NCI-H187 (cell line): ENCODE data around the gene VWA3B.
"Not testable (repeated sequence)": the region's sequence is repeated elsewhere in the genome, so short reads cannot be mapped to it uniquely, and the experiment has no call there.

Source experiments
- DNase-seq, 2 experiments: peaks; one replicate each; lab custom pipeline; 2025; lab: John Stamatoyannopoulos, UW

VWA3B gene

DNA sequence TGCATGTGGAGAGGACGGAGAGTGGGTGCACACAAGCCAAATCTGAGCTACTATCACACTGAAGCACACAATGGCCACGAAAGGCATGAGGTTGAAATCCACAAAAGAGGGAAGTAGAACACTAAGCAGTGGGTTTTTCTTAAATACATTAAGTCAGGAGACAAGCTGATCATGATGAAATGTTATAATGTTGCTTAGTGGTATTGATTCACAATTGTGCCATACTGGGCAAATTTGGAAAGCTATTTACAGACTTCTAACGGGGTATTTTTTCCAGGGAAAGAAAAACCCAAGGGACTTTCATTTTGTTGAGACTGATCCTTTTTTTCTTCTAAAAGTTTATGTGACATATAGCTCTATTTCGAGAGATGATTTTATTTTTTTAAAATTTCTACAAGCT lies 158.5 kb downstream of the VWA3B start:
- no peak for DNase-seq

DNA sequence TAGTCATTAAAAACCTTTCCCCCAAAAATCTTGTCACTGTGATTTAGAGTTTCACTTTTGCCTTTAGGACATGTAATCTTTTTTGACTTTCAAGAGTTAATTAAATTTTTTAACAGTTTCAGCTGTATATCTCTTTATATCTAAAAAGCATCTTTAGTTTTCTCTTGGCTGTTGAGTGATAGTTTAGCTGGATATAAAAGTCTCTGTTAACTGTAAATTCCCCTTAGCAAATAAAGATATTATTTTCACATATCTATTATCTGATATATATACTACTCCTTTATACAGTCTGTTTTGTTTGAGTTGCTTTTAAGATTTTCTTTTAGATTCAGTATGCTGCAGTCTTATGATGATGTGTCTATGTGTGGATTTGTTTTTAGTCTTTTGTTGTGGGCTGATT lies 160.4 kb downstream of the VWA3B start:
- DNase-seq: no peak

DNA sequence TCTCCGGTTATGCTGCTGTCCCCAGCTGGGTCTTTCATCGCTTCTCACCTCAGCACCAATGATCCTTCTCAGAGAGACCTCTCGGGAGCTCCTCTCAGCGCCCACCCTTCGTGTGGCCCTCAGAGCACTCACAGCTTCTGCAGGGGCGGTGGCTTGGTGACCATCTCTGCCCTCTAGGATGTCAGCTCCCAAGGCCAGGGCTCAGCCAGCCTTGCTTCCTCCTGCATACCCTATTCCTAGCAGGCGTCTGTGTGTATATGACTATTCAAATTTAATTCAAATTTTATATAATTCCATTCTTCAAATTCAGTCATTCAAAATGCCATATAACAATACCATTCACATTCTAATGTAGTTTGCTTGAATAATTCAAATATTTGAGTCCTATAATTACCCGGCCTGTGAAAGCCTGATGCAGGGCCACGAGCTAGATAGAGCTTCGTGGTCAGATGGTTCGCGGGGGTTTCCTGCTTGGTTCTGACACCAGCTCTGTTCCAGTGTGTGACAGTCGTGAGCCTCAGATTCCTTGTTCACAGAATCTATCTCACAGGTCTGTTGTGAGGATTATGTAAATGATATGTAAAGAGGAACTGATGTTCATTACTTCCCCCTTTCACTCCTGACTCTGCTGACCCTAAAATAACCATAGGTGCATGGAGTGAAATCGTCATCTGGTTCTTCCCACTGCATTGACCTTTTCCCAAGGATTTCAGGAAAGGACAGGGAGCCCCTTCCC lies 165.2 kb downstream of the VWA3B start:
- no peak for DNase-seq

DNA sequence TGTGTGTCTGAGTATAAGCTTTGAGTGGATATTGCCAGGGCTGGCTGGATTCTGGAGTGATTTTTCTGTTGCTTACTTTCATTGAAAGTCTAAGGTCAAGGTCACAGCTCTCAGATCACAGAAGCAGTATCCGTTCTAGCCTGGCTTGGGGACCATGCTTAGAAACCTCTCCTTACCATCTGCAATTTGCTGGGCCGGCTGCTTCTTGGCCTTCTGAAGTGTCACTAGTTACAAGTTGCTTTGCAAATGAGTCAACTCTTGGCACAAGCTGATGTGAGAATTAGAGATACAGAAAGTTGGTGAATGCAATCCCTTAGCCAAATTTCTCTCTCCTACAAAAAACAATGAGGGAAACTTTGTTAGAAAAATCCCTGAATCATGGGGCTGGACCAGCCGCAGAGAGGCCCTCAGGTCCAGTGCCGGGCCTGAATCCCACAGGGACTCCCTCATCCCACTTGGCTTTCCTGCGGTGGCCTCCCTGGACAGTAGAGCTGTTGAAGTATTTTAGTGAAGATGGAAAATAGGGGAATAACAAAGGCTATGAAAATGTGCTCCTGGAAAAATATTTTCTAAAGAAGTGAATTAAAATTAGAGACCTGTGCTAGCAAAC lies 166.6 kb downstream of the VWA3B start:
- no peak for DNase-seq

DNA sequence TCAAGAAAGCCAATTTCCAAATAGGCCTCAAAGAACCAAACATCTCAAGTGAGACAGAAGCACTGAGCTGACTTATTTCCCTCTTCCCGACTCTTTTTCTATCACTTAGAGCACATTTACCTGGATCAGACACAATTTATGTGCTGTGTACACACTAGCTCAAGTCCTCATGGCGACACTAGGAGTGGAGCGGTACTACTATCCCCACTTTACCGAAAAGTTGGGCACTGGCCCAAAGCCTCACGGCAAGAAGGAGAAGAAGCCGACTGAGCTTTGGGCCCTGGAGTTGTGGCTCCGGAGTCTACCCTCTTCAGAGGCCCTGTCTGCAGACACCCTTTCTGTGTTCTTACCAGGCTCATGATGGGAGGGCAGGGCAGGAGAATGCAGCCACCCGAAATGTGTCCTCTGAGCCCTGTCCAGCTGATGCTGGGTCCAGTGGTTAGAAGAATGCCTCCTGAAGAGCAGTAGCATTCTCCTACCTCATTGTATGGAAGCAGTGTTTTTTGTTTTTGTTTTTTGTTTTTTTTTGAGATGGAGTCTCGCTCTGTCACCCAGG lies 167.6 kb downstream of the VWA3B start:
- DNase-seq: no peak

DNA sequence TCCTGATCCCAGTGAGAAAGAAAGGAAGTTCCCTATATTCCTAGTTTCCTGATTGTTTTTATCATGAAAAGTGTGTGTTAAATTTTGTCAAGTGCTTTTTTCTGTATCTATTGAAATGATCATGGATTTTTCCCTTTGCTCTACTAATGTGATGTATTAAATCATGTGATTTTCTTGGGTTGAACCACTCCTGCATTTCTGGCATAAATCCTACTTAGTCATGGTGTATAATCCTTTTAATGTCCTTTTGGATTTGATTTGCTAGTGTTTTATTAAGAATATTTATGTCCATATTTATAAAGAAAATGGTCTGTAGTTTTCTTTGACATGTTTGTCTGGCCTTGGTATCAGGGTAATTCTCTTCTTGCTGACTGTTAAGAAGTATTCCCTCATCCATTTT lies 171.9 kb downstream of the VWA3B start:
- DNase-seq: no peak

DNA sequence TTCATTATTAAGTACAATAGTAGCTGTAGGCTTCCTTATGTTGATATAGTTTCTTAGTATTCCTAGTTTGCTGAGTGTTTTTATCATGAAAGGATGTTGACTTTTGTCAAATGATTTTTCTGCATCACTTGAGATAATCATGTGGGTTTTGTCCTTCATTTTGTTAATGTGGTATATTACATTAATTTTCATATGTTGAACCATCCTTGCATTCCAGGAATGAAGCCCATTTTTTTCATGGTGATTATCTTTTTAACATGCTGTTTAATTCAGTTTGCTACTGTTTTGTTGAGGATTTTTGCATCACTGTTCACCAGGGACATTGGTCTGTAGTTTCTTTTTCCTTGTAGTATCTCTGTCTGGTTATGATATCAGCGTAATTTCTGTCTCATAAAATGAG lies 176.4 kb downstream of the VWA3B start:
- no peak for DNase-seq

DNA sequence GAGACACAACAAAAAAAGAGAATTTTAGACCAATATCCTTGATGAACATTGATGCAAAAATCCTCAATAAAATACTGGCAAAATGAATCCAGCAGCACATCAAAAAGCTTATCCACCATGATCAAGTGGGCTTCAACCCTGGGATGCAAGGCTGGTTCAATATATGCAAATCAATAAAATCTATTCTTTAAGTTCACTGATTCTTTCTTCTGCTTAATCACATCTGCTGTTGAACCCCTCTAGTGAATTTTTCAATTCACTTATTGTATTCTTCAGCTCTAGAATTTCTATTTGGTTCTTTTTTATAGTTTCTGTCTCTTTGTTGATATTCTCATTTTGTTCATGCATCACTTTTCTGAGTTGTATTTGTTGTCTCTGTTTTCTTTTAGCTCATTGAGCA lies 181.3 kb downstream of the VWA3B start:
- not testable (repeated sequence) for DNase-seq

DNA sequence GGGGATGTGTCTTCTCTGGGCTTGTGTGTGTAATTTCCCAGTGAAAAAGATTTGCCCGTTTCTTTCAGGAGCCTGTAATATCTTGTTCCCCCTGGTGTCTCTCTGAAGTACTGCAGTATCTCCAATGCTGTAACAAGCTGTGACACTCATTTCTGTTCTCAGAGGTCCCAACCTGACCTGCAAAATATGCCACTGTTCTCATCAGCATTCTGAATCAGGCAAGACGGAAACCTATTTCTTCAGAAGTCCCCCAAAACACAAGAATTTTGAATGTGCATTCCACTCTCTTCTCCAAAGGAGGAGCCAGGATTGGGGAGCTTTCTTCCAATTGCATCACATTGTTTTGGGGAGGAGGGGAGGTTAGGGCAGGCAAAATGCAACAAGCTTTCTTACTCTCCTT lies 182.3 kb downstream of the VWA3B start:
- DNase-seq: no peak

DNA sequence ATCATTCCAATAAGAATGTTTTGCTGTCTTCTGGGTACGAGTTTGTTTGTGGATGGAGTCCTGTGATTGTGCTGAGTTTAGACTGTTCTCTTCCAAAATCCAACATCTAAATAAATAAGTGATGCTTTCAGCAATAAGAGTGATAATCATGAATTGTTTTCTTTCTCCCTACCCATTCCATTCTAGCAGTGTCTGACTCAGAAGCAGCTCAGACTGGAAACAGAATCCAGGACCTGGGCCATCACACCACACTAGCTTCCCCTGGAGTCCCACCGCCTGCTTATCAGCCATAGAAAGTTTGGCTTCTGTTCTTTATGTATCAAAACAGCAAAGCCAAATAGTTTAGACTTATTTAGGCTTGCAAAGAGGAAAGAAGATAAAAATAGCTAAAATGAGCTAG lies 182.9 kb downstream of the VWA3B start:
- DNase-seq: no peak

DNA sequence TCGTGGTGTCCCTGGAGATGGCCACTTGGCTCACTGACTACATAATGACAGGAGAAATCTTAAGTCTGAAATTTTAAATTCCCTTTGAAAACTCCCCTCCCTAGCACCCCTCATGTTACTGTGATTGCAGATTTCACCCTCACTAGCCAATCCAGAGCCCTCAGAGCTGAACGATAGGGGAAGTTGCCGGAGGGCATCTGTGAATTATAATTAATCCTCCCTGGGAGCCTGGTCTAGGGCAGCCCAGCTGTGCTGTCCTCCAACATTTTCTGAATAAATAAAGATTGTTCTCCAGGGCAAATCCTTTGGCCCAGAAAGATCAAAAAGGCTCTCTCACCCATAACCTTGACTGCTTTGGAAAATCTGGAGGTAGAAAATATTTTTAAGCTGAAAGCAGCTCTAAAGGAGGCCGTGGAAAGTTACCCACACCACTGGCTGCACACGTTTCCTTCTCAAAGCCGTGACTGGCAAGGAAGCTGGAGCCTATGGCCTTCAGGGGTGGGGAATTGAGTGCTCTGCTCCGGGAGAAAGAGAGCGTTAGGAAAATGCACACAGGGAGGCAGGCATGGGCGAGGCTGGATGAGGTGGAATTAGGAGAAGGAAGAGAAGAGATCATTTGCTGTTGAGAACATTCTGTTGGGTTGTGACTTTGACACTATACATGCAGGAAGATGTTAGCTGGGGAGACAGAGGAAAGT lies 190.3 kb downstream of the VWA3B start:
- no peak for DNase-seq

DNA sequence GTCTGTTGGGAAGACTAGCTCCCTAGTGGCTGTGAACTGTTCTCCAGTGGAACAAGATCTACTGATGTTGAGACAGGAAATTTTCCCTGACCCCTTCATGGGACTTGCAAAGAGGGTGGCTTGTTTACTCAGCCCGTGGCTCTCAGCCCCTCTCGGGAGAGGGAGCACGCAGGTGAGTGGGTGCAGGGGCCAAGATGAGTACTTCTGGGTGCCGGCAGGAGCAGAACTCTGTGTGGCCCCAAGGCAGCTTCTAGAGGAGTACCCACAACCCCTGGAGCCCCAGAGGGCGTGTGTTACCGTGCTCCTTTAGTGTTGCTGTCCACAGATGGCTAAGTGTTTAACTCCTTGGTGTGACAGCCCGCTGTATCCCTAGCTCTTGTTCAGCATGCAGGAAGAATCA lies 191.1 kb downstream of the VWA3B start:
- no peak for DNase-seq

DNA sequence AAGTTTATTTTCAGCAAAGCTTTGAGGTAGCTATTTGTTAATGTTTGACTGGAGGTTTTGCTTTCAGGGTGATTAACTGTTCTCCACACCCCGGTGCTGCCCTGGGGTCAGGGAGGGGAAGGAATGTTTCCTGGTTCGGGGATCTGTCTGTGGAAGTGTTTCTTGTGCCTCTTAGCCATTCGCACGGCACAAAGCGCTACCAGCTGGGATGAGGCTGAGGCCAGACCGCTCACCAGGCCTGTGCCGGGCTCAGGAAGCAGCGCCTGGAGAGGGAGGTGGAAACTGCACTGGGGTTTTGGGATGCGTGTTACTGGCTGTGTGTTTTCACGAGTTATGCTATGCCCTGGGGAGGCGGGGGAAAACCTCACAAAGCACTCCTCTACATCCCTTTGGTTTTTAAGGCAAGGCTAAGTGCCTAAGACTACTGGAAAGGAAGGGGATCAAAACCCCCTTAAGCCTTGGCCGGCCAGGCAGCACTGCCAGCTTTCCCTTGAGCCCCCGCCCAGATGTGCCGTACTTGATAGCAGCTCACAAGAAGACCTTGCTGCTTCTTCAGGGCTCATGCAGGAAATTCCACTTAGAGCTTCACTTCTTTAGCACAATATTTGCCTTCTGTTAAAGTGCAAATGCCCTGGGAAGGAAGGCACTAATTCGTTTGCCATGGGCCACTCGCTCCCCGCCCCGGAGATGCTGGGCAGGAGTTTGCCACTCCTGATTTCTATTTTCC lies 193.6 kb downstream of the VWA3B start:
- DNase-seq: no peak

DNA sequence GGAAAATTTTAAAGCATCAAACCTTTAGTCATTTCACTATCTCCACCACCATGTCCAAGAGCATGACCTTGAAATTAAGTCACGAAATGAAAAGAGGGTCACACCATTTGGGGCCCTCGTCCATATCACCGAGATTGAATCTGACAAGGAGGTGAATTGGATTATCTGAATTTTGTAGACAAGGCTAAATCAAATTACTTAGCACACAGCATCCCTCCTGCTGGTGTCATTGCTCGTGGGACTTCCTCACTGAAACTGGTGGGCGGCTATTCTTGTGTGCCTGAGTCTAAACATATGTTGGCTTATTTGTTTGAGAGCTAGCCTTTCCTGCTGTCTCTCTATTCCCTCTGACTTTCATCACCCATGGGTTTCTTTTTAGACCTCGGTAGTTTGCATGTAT lies 194.6 kb downstream of the VWA3B start:
- DNase-seq: no peak

DNA sequence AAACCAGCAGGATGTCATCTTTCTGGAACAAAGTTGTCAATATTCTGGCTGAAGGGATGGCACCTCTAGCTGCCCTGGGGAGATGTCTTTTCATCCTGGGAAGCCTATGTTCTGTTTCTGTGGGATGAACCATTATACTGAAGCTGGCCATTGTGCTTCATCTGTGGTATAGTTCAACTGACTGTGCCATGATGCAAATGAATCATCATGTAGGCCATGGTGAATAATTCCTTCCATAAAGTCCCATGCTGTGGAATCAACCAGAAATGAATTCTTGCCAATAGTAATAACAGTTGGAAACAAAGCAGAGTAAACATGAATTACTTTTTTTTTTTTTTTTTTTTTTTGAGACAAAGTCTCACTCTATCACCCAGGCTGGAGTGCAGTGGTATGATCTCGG lies 195.1 kb downstream of the VWA3B start:
- no peak for DNase-seq

DNA sequence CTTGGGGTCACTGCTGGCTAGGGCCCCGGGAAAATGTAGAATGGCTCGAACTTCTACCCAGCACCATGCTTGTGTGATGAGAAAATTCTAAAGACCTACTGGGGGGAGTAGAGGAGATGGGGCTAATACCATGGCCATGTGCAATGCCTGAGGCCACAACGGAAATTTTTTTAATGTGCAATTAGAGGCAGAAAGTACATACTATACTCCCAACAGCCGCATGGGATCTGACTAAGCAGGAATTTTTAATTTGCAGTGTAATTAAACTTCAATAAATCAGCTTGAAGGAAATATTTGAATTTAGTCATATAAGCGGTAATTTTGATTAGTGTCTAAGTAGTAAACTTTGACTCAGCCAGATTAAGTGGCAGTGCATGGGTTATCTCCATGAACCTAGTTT lies 206.1 kb downstream of the VWA3B start:
- DNase-seq: no peak

DNA sequence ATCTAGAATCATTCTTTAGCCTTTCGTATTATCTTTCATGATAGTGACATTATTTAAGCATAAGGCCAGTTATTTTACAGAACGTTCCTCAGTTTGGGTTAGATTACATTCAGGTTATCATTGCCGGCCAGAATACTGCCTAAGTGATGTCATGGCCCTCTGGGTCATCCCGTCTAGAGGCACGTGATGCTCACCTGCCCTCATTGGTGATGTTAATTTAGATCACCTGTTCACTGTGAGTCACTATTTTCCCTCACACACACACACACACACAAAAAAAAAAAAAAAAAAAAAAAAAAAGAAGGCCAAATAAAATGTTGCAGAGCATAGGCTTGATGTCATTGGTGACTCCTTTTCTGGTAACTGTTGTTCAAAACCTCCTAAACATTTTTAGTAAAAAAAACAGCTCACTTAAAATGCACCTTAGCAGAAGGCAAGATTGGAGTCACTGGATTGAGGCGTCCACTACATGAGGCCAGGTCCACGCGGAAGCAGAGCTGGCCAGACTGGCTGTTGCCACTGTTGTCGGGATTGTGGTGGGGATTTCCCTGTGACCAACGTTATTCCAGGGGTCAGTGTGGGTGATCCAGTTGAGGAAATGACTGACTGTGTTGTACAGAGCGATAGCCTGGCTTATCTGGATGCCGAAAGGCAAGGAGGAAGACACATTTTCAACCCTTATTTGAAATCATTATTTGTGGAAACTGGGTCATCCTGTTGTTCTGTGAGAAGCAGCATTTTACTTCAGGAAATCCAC lies 207.1 kb downstream of the VWA3B start:
- no peak for DNase-seq

DNA sequence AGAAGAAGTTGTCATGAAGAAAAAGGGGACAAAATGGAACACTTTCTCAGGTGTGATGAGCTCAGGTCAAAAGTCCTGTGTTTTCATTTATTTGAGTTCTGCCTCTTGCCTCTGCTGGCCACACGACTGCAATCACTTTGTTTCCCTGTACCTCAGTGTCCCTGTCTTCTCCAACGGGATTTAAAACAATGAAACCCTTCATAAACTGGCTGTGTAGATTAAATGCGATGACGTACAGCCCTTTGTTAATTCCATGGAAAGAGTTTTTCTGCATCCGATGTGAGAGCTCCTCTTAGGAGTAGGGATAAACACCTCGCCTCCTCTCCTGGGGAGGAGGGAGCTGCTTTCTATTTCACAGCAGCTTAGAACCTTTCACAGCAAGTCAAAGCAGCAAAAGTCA lies 207.7 kb downstream of the VWA3B start:
- no peak for DNase-seq

DNA sequence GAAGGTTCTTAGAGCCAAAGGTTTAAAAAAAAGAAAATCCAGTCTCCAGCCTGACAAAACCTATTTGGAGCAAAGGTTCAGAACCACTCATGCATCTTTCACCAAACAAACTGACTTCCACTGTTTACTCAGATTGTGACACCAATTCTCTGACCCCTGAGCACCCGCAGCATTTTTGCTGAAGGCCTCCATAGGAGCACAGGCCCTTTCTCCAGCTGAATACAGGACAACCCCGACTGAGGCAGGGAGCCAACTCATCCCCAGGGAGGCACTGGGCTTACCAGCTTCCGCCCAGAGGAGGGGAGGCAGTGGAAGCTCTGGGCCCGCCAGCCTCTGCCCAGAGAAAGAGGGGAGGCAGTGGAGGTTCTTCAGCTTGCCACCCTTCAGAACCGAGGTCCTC lies 208.3 kb downstream of the VWA3B start:
- no peak for DNase-seq

DNA sequence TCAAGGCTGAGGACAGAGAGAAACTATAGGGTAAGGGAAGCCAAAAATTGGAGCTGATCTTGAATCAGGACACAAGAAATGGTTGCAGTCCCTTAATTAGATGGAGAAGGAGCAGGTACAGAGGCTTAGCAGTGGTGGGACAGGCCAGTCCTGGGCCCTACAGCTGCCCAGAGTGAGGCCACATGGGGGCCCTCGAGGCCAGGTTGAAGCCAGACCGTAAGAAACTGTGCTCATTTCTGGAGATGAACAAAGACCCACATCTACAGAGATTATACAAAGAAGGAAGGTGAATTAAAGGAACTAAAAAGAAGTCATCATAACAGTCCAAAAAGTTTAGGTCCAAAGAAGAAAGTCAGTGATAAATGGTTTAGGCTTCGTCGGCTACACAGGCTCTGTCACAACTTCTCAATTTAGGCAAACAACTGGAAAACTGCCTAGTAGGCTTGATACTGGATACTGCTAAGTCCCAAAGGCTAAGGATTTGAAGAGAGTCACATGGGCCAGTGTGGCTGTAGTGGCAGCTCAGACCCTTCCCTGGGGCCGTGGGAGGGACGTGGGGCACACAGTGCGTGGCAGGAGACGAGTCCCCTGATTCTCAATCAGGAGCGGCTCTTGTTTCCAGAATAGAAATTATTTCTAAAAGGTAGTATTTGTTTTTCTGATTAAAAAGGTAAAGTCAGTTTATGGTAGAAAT lies 208.9 kb downstream of the VWA3B start:
- no peak for DNase-seq

DNA sequence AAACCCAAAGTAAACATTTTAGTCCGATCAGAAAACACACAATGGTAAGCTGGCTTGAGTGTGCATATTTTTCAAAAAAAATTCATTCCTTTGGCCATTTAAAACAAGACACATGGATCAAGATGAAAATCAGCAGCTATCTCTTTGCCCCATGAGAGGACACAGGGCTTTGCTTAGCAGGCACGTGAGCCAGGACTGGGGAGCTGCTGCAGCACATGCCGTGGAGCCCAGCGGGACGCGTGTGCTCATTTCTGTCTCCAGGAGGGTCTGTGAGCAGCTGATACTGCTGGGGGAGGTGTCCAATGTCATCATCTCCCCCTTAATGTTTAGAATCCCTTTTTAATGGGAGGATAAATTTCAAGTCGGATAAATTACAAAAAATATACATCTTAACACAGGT lies 209.5 kb downstream of the VWA3B start:
- DNase-seq: no peak
